IPS DF 19.7 (cell line): ENCODE measurements around the gene RELL2.
"Not testable (repeated sequence)": the region's sequence is repeated elsewhere in the genome, so short reads cannot be mapped to it uniquely, and the experiment has no call there.

Source experiments
- DNase-seq: peaks from one replicate; pipeline ENCODE4 v3.0.0-alpha.2; 2013; ENCODE audit warnings: low read depth, low spot score

RELL2 gene, protein sequence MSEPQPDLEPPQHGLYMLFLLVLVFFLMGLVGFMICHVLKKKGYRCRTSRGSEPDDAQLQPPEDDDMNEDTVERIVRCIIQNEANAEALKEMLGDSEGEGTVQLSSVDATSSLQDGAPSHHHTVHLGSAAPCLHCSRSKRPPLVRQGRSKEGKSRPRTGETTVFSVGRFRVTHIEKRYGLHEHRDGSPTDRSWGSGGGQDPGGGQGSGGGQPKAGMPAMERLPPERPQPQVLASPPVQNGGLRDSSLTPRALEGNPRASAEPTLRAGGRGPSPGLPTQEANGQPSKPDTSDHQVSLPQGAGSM

DNA sequence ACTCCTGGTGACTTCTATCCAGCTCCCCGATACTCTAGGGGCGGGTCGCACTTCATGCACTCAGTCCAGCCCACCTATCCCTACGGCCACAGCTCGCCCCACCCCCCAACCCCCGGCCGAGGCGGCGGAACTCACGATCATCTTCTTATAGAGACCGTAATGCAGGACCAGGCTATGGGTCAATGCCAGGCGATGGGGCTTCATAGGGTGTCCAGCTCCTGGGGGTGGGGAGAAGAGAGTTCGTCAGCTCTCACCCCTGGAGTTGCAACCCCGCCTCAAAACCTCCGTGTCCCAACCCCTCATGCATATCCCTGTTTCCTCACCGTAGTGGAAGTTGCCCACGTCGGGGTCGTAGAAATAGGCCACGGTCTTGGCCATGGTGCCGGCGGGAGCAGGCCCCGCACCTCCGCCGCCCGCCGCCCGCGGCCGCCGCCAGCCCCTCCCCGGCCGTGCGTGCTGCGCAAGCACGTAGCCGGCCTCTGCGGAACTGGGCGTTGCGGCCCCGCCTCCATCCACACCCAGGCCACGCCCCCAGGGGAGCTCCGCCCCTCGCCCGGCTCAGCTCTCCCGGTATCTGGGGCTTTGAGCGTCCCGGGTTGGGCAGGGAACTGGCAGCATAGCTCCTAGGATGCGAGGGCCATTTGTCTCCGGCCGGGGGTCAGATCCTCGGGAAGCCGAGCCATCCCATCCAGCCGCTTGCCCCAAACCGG, at the start of gene RELL2, which contains the start of gene HDAC3:
TSS of gene RELL2 (plus strand) at position 585 of the 710 bp plus-strand sequence. CDS start 1,229 bp downstream, outside the sequence.
TSS of gene HDAC3 (minus strand) at position 437 of the 710 bp plus-strand sequence. CDS start at position 378, 59 bp downstream.
- DNase-seq: no peak

DNA sequence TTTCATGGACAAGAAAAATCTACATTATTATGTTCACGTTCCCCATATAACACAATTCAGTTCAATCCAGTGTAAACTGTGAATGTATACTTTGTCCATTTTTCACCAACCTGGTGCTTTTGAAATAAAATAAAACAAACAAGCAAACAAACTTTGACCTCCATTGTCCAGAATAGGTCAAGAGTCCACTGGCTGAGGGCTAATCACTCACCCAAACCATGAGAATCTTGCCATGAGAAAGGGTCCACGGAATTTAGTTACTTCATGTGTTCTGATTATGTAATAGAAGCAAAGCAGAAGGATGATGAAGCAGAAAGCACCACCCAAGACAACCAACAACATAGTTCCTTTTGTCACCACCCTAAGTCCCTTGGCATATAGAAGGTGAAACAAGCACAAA, 46.7 kb upstream of the RELL2 start:
- DNase-seq: no peak

DNA sequence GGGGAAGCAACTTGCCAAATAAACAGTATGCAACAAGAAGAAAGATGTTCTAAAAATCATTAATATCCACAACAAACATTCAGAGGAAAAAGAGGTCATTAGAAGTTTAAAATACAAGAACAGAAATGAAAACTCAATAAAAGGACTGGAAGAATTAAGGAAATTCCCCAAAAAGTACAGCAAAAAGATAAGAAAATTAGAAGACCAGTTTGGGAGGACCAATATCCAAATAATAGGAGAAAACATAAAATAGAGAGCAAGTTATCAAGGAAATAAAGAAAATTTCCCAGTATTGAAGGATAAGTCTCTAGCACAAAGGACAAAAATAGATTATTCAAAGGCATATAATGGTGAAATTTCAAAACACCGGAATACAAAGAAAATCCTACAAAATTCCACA, 39.9 kb upstream of the RELL2 start:
- DNase-seq: no peak

DNA sequence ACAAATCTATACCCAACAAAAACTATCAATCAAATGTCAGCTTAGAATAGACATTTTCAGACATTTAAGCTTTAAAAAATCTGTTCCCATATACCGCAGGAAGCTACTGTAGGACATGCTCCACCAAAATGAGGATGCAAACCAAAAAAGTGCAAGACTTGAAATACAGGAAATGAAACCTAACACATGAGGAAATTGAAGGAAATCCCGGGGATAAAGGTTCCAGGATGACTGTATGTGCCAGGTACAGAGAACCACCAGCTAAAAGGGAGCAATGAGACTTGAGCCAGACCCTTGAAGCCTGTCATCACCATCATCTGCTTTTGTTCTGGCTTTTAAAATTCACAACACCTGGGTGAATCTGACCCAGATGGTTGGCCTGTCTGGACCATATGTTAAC, 39.4 kb upstream of the RELL2 start:
- no peak for DNase-seq

DNA sequence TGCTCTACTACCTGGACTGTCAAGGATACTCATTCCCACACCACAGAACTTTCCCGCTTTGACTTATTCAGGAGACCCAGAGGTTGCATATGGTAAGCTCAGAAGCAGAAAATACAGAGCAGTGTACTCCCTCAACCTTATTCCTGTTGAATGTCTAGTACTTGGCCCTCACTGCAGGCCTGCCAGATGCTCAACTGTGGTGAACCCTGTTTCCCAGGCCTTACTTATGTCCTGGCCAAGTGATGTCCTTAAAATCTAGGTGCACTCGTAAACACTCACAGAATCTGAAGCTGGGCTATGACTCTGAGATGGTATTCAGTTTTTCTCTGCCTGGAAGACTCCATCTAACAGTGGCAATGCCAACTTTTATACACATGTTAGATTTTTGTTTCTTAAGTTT, 39.0 kb upstream of the RELL2 start:
- no peak for DNase-seq

DNA sequence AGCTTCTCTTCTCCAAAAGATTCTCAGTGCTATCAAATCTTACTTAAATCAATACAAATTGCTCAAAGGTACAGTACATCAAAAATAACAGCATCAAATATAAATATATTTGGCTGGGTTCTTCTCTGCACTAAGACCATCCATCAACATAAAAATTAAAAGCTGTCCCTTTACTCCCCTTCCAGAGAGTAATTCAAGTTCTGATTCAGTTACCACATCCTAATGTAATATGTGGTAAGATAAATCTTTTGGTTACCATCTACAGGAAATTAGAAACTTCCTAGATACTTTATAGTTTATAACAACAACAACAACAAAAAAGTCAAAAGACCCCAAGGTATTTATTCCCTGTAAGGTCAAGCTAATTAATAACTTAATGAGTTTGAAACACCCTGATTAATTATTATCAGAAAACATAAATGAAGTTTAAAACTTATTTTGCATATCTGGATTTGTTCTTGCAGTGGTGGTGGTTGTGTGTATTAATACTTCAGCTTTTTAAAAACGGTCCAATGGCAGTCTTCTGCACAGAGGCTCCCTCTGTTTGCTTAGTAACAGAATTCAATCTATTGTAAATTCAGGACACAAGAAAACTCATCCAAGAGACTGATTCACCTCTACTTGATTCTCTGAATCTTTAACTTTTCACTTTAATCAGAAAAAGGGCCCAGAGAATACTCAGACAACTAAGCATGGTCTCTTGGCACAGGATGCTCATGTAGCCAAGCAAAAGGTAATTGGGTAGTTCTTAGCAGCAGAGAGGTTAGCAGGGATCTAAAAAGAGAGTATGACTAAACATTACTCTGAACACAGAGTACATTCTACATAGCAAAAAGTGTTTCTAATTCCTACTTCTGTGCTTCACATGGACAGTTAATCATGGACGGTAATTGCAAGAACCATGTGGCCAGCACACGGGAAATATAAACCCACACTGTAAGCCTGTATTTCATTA, 38.1 kb upstream of the RELL2 start:
- DNase-seq: no peak

DNA sequence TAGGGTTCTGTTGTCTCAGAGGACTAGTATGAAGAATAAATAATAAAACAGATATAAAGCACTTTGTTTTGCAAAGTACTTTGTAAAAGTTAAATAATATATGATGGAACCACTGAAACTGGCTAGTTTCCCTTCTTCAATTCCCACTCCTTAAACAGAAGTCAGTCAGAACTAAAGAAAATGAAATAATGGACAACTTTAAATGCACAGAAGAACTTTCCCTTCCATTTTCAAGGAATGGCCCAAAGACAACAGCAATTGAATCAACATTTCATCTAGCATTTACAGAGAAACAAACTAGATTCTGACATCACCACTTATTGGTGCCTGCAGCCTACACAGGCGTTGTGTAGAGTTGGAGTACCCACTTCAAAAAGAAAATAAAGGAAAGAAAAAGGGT, 34.2 kb upstream of the RELL2 start:
- no peak for DNase-seq

DNA sequence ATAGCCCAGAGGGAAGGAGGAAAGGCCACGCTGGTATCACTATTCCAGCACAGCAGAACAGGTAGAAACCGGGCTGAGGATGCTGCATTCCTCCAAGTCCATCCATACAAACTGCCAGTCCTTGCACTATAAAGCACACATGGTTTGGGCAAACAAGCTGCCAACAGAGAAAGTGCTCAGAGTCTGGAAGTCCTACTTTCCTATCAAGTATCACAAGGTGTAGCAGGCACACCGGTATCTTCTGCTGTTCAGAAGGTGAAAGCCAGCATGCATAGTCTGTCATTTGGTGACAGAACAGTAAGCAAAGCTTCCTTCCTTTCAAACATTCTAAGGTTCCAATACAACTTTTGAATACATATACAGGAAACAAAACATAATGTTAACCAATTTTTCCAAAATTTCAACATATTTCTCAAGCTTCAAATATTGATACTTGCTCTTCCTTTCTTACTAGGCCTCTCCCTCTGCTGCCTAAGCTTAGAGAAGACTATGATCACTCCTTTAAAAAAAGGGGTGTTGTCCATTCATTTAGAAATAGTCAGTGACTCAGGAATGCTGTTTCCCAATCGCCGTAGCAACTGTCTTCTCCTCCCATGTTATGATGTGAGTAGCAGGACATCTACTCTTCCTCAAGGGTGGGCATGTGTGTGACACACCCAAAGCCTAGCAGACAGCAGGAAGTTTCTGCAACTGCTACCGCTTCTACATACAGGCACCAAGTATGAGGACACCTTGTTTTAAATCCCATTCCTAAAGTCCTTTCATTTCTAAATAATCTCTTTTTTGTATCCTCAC, 32.7 kb upstream of the RELL2 start:
- DNase-seq: no peak

DNA sequence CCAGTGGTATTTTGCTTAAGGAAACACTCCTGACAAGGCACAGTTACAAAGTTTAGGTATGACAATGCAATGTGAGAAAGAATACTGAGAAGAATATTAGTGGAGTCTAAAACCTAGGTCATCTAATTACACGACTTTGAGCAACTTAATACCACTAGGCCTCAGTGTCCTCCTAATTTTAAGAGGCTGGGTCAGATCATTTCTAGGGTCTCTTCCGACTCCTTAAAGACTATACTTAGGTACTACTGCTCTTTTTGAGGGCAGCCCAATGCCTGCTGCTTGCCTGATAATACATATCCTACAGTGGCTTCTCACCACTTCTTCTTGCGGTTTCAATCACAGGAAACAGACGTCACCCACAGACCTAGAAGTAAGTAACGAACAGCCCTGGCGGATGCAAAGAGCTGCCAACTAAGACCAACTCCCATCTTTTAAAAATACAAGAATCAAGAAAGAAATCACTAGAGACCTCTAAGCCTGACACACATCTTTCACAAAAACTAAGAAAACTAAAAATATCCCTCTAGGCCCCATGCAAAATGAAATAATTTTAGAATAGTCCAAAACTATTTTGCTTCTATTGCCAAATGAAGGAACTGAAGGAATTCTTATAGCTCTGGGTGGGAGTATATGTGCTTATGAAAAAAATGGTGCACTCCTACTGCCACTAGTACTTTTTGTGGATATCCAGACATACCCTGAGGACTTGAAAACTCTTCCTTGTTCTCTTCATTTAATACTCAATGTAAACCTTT, 31.1 kb upstream of the RELL2 start:
- no peak for DNase-seq

DNA sequence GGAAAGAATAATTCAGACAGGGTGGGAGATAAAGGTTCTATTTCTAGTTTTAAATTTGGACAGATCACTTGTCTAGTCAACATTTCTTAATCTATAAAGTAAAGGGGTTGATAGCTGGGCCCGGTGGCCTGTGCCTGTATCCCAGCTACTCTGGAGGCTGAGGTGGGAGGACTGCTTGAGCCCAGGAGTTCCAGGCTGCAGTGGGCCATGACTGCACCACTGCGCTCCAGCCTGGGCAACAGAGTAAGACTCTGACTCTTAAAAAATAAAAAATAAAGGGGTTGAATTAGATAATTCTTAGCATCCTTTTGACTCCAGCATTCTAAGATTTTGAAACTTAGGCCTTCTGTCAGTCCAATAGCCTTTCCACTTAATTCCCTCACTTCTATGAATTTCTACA, 28.8 kb upstream of the RELL2 start:
- no peak for DNase-seq

DNA sequence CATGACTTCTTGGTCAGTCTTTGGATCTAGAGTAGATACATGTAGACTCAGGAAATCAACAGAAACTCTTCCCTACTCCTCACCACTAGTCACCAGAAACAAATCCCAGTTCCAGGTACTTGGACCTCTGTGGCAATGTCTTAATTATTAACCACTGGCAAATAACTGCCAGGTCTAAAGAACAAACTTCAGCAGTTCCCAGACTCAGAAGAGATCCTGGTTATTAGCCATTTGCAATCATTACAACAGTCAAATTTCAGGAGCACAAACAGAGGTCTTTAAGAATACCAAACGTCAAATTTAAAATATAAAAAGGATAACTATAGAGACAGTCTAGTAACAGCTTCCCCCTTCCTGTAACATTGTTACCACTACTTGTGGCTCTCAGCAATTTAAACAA, 28.2 kb upstream of the RELL2 start:
- DNase-seq: no peak

DNA sequence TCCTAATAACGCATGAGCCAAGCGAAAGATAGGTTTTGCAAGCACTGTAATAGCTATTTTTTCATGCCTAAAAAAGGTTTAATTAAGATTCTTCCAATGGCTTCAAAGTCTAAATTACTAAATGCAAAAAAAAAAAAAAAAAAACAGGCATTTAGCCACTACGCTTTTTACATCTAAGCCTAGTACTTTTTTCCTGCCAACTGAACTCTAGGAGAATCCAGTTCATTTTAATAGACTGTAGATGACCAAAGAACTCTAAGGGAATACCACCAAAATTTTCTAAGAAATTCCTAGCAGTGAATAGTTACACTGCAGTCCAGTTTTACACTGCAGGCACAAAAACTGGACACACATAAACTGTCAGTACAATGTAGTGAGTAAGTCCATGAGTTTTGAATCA, 27.8 kb upstream of the RELL2 start:
- no peak for DNase-seq

DNA sequence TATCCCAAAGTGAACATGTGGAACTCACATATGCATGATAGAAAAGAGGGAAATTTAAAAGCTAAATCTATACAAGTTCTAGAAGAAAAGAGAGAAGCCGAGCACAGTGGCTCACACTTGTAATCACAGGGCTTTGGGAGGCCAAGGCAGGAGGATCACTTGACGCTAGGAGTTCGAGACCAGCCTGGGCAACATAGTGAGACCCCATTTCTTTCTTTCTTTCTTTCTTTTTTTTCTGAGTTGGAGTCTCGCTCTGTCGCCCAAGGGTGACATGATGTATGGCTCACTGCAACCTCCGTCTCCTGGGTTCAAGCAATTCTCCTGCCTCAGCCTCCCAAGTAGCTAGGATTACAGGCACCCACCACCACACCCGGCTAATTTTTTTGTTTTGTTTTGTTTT, 26.9 kb upstream of the RELL2 start:
- DNase-seq: not testable (repeated sequence)

DNA sequence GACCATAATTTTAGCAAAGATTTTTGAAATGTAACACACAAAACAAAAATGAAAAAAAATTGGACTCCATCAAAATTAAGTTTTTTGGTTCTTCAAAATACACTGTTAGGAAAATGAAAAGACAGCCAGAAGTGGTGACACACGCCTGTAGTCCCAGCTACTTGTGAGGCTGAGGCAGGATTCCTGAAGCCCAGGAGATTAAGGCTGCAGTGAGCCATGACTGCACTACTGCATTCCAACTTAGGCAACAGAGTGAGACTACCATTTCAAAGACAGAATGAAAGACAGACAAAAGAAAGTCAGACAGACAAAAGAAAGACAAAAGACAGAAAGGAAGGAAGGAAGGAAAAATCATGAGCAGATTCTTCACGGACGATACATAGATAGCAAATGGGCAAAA, 25.5 kb upstream of the RELL2 start:
- DNase-seq: no peak

DNA sequence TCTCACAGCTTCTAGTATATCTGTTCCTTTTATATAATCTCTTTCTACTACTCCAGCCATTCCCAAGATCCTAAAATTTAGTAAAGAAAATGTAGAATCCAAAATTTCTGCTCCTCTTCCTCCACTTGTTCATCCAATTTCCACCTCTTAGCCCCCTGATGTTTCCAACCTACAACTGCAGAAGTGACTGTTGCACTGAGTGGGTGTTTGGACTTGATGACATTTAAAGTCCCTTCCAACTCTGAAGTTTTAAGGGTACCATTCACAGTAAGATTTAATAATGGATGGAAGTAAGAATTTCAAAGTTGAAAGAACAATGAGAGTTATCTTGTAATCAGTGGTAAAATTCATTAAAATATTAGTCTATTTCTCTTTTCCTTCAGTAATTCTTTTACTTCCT, 23.5 kb upstream of the RELL2 start:
- DNase-seq: no peak

DNA sequence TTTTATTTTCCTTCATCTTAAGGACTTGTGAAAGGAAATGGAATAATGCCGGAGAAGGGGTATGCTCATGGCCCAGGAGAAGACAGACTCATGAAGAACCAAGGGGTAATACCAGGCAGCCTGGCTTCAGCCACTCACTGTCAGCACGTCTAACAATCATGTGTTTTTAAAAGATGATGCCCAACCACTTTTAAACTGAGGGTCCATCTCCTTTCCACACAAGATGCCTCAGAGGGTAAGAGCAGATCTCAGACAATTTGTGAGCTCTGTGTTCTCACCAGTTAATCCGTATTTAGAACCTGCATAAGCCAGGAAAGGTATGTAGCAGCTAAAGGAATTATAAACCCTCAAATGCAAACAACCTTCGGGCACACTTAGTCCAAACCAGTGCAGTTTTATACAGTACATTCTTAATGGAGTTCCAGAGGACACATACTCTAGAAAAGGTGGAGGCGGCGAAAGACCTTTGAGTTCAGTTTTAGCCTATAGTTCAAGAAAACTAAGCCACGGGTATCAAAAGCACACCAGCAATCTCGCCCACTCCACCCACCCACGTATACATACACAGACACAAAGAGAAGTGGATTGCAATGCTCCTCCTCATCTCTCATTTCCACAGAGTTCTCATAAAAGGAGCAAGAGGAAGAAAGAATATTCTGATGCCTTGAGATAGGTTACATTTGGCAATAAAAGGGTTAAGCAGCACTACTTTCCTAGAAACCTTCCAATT, 20.6 kb upstream of the RELL2 start:
- no peak for DNase-seq

DNA sequence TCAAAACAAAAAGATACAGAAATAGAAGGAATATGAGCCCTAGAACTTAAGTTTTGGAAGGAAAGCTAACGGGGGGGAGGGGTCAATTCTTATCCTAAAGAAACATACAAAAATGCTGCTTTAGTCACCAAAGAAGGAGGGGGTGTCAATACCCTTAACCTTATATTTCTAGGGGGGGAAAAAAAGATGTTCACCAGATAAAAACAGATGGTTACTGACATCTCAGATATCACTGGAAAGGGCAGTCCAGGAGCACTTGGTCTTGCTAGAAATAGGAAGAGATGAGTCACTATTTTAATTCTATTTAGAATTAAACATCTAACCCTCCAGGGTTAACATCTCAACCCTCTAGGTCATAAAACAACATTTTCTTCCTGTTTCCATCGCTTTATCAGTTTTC, 19.7 kb upstream of the RELL2 start:
- DNase-seq: no peak

DNA sequence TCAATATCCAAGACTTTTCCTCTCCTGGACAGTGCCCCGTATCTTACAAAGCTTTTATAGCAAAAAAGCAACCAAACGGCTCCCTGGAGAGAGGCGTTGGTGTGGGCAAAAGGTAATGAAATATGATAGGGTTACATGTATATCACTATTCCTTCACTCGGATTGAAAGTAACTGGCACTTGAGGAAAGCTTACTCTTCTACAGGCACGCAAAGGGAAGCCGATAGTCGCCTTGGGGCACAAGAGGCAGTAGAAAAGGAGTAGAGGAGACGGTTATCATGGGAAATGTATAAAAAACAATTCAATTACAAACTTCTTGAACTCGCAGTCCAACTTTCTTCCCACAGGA, 19.1 kb upstream of the RELL2 start:
- DNase-seq: no peak

DNA sequence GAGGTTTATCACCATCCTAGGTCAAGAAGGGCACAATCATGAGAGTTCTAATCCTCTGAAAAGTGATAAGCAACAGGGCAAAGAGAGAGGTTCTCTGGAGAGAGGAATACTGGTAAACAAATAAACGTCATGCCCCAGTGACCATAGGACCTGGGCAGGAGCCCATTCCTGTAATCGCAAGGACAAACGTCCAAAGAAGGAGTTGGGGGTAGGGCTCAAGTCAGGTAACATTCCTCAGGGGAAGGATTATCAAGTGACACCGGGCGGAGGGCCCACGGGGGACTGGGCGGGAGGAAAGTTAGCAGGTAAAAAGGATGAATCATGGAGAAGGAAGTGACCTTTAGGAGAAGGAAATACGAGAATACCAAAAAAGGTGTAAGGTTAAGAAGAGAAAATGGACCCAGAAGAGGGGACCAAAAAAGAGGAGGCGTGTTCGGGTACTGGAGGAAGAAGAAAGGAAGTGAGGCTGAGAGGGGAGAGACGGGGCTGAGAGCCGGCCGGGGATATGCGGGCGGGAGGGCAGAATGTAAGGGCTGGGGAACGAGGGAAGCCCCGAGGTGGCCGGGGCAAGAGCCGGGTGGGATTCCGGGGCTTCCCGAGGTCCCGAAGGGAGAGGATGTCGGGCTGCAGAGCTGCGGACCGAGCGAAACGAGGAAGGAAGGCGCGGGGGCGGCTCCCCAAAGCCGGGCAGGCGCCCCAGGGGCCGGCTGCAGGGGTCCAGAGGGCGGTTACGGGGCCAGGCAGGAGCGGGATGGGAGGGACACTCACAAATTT, 18.6 kb upstream of the RELL2 start:
- no peak for DNase-seq
